Kidney glomerular epithelial cell (primary cell): Measurements from ENCODE around the gene HOMER2.
"Not testable (repeated sequence)": the region's sequence is repeated elsewhere in the genome, so short reads cannot be mapped to it uniquely, and the experiment has no call there.

Experiments
- DNase-seq: peaks from one replicate; lab custom pipeline; 2025; lab: John Stamatoyannopoulos, UW

HOMER2 gene

DNA sequence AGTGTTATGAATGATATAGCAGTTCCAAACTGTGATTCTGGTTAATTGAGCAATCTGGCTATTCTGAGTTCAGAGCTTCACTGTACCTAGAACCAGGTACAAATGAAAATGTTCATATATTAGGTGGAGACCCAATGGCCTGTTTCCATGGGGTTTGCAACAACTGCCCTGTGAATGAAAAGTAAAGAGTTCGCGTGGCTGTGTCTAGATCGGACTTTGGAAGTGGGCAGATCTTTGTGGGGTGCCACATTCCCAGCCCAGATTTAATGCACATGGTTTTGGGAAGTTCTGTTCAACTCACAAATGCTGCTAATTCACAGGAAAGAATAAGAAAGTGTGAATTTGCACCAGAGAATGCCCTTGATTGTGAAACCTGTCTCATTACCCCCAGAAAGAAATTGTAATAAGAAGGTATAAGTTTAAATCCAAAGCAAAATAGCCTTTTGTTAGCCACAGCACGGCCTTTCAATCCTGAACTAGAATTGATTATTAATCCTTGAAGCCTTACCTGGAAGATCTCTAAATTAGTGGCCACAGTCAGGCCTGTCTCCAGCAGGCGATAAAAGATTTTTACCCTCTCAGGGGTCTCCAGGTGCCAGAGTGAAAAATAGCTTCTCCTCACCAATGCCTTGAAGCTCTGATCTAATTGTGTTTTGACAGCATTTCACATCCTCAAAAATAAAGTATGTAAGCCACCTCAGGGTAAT is 120.5 kb downstream of the HOMER2 start:
- DNase-seq = no peak

DNA sequence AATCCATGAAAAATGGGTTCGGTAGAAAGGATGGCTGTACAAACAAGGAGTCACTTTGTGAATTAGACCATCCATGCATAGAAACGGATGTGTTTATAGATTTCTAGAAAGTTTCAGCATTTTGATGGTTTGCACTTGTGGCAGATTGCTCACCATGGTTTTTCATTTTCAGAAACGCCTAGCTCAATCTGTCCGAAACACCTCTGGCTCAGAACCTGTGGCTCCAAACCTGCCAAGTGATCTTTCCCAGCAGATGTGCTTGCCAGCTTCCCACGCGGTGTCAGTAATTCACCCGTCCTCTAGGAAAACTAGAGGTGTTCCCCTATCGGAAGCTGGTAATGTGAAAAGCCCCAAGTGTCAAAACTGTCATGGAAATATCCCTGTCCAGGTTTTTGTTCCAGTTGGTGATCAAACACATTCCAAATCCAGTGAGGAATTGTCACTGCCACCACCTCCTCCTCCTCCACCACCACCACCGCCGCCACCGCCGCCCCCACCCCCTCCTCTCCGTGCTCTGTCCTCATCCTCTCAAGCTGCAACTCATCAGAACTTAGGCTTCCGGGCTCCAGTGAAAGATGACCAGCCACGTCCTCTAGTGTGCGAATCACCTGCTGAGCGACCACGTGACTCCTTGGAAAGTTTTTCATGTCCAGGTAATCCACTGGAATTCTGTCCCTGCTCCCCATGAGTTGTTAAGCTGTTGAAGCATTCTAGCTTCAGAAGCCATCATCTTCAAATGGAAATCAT is 121.9 kb downstream of the HOMER2 start:
- DNase-seq = peak; percentile 28

DNA sequence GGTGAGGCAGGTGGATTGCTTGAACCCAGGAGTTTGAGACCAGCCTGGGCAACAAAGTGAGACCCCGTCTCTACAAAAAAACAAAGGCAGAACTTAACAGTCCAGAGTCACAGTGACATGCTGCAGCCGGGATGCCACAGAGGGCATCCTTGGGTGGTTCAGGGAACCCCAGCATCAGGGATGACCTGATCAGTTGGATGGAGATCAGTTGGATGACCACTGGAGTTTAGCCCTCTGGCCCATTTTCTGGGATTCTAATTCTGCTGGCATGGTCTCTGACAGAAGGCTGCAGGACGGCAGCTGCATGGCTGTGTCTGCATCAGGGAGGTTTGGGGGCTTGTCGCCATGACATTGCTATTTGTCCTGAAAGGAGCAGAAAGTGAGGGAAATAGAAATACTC is 123.3 kb downstream of the HOMER2 start:
- no peak for DNase-seq

DNA sequence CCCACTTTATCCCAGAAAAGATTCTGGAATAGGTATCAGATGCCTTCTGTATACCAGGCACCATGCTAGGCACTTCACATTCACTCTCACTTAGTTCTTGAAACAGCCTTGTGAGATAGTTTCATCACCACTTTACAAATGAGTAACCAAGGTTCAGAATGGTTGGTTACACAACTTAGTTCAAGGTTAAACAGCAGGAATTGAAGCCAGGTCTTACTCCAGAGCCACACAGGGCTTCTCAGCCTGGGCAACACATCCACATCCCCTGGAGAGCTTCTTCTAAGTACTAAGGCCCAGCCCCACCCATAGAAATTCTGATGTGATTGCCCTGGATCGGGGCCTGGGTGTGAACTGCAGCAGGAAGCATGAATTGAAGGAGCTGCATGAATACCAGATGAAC is 124.4 kb downstream of the HOMER2 start:
- DNase-seq = no peak

DNA sequence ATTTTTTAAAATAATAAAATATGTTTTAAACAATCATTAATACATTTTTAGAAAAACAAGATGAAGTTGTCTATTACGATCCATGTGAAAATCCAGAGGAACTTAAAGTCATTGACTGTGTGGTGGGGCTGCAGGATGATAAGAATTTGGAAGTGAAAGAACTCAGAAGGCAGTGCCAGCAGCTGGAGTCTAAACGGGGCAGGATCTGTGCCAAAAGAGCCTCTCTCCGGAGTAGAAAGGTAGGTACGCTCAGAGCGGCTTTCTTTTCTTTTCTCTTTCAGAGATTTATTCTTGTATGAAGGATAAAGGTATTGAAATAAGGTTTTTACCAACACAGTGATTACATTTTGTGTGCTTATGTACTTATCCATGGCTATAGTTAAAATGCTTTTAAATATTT is 129.5 kb downstream of the HOMER2 start:
- no peak for DNase-seq

DNA sequence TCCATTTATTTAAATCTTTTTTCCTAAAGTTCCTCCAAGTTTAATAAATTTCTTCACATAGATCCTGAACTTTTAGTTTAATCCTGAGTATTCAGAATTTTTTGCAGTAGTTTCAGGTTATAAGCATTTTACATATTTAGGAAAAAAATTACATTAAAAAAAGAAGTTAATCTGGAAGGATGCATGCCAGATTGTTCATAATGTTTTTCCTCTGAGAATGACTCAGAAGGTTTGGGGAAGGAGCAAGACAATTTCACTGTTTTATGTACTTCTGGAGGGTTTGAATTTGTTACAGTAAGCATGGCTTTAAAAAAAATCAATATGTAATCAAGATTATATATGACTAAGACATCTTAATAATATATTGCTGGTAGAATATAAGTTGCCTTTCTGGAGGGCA is 130.7 kb downstream of the HOMER2 start:
- DNase-seq = not testable (repeated sequence)

DNA sequence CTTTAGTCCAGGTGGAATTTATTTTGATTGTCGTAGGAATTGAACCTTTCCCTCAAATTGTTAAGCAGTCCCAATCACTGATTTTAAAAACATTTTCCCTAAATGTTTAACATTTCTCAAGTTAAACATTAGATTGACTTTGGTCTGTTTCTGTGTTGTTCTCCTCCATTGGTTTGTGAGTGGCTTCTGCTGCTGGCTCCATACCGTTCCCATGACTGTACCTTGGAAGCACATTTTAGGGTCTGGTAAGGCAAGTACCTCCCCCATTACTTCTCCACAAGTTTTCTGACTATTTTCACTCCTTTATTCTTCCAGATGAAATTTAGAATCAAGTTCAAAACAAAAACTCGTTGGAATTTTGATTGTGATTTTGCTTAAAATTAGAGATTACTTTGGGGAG is 131.1 kb downstream of the HOMER2 start:
- peak; percentile 56 for DNase-seq

DNA sequence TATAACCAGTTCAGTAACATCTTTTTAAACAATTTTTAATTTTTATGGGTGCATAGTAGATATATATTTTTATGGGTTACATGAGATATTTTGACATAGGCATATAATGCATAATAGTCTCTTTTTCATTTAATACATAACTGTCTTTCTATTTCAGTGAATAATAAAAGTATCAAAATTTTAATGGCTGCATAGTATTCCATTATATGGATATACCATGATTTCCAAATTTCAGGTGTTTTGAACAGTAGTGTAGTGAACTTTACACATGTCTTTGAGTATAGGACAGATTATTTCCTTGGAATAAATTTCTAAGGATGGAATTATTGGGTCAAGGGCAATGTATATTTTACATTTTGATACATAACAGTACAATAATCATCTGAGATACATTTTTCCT is 132.4 kb downstream of the HOMER2 start:
- DNase-seq = no peak

DNA sequence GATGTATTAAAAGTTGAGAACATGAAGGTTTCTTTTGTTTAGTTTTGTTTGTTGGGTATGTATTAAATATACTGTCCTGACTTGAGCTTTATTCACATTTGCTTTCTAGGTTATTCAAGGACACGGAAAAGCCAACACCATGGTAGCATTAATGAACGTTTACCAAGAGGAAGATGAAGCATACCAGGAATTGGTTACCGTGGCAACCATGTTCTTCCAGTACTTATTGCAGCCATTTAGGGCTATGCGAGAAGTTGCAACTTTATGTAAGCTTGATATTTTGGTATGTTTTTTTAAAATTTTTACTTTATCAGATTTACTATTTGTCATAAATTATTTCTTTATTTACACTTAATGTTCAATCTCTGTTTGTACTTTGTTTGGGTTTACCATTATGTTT is 139.5 kb downstream of the HOMER2 start:
- no peak for DNase-seq

DNA sequence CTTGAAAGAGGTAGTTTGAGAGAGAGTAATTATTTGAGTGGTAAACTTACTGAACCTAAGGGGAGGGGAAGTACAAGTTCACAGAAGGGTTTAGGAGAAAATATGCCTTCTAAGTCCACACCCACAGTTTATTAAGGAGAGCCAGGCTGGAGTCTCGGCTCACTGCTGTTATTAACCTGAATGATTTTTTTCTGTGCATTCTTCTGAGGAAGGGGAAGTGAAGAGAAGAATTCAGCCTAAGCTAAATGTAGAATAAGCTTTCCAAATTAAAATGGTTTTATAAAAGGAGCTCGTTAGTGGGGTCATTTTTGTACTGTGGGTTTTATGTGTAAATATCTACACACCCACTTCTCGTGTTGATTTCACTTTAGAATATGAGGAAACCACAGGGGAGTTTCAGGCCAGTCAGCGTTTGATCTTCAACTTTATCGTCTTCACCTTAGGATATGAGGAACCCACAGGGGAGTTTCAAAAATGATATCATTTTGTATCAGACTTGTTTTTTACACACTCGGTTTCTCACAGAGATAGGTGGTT is 141.6 kb downstream of the HOMER2 start:
- DNase-seq = peak; percentile 77

DNA sequence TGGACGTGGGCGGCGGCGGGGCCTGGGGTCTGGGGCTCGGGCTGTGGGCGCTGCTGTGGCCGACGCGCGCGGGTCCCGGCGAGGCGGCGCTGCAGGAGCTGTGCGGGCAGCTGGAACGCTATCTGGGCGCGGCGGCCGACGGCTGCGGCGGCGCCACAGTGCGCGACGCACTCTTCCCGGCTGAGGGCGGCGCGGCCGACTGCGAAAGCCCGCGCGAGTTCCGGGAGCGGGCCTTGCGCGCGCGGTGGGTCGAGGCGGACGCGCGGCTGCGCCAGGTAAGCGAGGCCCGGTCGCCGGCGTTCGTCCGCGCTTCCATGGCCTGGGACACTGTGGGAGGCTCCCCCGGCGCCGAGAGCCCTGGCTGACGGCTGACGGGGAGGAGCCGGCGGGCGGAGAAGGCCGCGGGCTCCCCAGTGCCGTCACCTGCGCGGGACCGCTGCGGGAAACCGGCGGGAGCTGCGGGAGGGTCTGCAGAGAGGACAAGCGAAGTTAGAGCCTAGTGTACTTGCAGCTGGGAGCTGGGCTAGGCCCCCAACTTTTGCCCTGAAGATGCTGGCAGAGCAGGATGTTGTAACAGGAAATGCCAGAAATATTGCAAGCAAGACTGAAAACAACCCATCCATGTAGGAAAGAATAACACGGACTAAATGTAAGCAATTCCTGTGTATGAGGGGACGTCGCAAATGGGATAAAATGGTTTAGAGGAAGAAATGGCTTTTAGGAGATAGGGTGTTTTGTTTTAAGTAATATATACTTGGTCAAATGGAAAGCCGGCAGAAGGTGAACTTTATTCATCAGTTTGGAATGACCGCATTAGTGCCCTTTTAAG is 142.2 kb downstream of the HOMER2 start:
- DNase-seq = peak; percentile 78

DNA sequence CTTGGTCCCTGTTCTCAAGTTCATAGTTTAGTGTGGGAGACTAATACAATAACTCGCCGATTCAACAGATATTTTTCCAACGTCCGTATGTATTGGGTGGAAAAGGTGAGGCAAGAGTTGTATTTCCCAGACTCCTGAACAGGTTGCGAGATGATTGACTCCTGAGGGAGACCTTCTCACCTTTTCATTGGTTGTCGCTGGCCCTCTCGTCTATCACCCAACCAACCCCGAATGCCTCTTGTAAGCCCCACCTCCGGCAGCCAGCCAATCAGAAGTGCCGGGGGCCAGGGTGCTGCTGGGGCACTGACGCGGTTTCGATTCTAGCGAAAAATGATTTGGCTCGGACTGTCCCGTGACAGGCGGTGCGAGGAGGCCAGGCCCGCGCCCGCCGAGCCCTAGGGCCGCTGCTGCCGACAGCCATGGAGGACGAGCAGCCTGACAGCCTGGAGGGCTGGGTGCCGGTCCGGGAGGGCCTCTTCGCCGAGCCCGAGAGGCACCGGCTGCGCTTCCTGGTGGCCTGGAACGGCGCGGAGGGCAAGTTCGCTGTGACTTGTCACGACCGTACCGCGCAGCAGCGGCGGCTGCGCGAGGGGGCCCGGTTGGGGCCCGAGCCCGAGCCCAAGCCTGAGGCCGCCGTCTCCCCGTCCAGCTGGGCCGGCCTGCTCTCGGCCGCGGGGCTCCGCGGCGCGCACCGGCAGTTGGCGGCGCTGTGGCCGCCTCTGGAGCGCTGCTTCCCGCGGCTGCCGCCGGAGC is 143.0 kb downstream of the HOMER2 start, which contains the start of gene WHAMM:
Gene WHAMM (plus strand): TSS at position 321 of the 753 bp plus-strand sequence. CDS start 99 bp downstream, at position 420.
- DNase-seq = peak; percentile 99

DNA sequence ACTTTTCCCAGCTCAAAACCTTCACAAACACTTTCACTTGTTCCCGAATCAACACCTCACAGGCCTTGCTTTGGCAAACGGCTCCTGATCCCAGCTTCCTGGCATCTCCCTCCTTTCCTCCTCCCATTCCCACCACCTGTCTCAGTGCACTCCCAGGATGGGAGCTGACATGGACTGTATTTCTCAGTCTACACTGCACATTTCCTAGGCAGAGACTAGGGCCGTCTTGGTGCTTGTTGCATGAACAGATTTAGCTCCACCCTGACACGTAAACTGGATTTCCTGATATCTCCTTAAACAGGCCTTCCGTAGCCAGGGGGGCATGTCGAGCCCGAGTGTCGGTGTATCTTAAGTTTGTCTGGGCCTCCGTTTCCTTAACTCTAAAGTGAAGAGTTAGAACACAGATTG is 143.9 kb downstream of the HOMER2 start:
- DNase-seq = no peak

DNA sequence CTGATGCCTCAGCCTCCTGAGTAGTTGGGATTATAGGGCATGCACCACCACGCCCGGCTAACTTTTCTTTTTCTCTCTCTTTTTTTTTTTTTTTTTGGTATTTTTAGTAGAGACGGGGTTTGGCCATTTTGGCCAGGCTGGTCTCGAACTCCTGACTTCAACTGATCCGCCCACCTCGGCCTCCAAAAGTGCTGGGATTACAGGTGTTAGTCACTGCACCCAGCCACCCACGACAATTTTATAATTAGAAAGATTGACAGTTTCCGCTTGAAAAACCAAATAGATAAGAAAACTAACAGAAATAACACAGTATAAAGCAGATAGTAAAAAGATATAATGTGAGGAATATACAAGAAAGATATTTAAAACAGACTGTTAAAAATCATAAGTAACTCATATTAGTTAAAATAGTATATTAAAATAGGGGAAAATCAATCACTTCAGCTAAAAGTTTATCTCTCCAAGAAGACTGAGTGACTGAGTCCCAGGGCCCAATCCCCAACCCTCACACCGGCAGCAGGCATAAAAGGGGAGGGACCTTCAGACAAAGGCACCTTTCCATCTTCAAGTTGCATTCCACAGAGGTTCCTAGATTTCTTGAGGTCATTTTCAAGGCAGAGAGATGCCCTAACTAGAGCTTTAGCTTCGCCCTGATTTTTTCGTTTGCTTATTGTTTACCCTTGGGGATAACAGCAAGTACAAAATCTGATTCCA is 144.4 kb downstream of the HOMER2 start:
- DNase-seq = no peak

DNA sequence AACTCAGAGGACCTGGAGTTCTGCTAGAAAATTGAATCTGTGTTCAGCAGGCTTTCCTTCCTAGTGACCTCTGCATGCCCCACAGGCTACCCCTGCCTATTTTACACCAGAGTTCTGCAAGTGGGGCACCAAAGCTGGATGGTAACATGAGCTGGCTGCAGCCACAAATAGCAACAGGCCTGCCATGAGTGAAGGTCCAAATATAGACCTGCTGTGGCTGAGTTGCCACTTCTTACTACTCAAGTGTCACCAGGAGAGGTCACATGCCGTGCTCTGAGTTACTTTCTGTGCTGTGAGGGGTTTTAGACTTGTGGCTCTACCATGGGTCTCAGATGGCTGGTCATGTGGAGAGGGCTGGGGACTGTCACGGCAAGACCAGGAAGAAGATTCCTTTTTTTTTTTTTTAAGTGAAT is 146.5 kb downstream of the HOMER2 start, which contains the start of gene FSD2:
Gene FSD2 (minus strand): TSS at position 76 of the 413 bp plus-strand sequence. CDS start 18,679 bp downstream, outside the sequence.
- DNase-seq = no peak

DNA sequence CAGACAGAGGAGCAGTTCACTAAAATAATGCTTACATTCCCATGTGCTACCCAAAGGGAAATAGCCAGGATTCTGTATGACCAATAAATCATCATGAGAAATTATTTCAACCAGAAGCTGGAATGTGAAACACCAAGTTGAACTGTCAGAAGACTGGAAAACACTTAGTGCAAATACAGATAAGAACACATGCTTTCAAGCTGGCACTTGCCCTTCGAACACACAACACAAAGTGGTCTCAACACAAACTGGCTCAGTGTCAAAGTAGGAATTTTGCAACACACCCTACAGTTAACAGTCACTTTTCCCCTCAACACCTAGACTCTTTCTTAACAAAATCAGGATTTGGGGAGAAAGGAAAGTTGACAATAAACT is 148.0 kb downstream of the HOMER2 start:
- DNase-seq = no peak

DNA sequence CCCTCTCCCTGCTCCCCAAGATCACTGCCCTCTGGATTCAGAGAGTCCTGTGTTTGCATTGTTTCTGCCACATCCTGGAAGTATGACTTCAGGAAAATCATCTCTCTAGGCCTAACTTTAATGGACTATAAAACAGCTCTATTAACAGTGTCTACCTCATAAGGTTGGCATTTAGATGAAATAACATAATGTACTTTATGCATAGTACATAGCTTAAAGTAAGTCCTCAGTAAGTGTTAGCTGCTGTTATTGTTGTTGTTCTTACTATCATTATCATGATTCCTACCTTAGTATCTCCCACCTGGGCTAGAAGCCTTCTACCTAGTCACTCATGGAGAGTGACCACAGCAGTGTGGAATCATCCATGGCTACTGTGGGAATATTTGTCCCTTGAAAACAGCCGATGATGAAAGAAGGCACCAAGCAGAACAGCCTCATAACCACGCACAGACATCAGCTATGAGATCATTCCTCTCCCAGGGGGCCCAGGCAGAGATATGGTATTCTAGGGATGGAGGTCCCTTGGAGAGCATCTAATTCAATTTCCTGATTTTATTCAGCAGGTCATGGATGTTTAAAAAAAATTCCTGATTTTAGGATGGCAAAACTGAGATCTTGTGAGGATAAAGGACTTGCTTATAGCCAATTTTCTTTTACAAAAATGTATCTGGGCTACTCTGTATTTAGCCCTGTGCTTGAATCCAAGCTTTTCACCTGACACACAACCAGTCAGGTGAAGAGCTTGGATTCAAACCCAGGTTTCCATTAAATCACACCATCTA is 148.5 kb downstream of the HOMER2 start:
- DNase-seq = peak; percentile 67

DNA sequence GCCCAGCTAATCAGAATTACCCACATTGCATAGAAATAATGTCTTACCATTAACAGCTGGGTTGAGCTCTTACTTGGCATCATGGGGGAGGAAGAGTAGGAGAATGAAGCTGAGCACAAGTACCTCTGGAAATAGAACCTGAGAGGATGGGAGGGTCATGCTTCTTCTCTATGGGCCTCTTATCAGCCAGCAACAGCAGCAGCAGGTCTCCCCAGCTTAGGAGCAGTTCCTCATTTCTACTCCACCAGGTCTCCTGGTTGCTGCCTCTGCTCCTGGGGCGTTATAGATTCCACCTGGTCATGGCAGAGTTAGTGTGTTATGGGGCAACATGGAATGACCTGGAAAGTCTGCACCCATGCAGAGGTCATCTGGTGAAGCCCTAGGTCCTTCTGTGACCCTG is 150.0 kb downstream of the HOMER2 start:
- no peak for DNase-seq

DNA sequence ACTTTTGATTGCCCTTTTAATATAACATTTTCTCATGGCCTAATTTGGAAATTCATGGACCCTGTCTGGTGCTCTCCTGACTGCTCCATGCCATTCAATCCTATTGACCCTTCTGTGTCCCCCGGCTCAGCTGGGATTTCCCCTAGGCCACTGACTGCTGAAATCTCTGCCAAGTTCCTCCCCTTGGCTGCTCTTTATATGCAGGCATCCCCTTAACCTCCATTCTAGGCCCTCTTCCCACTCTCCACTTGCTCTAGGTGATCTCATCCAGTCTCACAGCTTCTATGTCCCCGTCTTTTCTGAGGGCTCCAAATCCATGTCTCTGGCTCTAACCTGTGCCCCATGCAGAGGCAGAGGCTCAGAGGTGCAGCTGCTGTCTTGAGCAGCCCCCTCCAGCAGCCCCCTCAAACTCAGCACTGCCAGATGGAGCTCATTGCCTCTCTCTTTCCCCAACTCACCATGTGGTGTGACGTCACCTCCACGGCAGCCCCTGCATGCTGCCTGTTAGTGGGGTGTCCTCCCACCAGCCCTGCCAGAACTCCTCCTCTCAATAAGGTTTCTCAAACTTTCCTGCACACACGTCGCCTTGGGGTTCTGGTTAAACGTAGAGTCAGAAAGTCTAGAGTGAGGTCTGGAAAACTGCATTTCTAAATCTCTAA is 153.2 kb downstream of the HOMER2 start:
- DNase-seq = no peak
